T-cell (primary cell): ENCODE measurements around the gene TKT. TPM values are rescaled to one million over a fixed set of nuclear protein-coding genes. Genes with fewer than 3 reads are reported as not detected.

Experiments
- ATAC-seq, 4 experiments: fragments of 200-7000 bp in 3 of 4; fragments of 150-1000 bp in 1 of 4; cut with Tn5 transposase; replicated peaks in 1 of 4; 1 replicate in 3 of 4; 2 replicates in 1 of 4; pipeline ENCODE4 v1.10.0; 2021; ENCODE audit warnings: moderate library complexity in 3 of 4, mild to moderate bottlenecking in 2 of 4, moderate number of reproducible peaks in 1 of 4
- CTCF ChIA-PET, 2 donors: fragments of 300-600 bp; sonication (Branson Sonifier 250); formaldehyde crosslinking; loops; one replicate each; lab custom pipeline; 2022; ENCODE audit warnings: antibody characterized with exemption in 2 of 2; lab: Charles Lee
- POLR2A ChIA-PET, 2 donors: fragments of 300-600 bp; sonication (Branson Sonifier 250); formaldehyde crosslinking; loops; one replicate each; lab custom pipeline; 2022; ENCODE audit warnings: antibody characterized with exemption in 2 of 2; lab: Charles Lee
- DNase-seq, 35 experiments: peaks; one replicate each; pipeline versions ENCODE4 v3.0.0 to v3.0.0-alpha.2; 2013 to 2023
- H3K27ac ChIP-seq: one replicate; pipeline ENCODE4 v1.5.1; 2013; ENCODE audit warnings: low read length
- H3K27me3 ChIP-seq, 2 experiments: replicated peaks in 1 of 2; 1 replicate in 1 of 2; 2 replicates in 1 of 2; pipeline versions ENCODE4 v1.6.1 to v1.7.0; 2013; ENCODE audit warnings: low read length in 1 of 2, mixed read lengths in 1 of 2; ENCODE audit not compliant: control insufficient read depth in 2 of 2, insufficient read depth in 2 of 2; ENCODE audit errors: extremely low read depth in 1 of 2
- H3K36me3 ChIP-seq, 2 donors: 1 replicate in 1 of 2; 2 replicates in 1 of 2; pipeline versions ENCODE4 v1.6.1 to v1.7.0; 2013; ENCODE audit warnings: low read length in 1 of 2; ENCODE audit not compliant: control insufficient read depth in 2 of 2, insufficient read depth in 1 of 2; ENCODE audit errors: extremely low read depth in 1 of 2
- H3K4me1 ChIP-seq, 2 experiments: 1 replicate in 1 of 2; 2 replicates in 1 of 2; pipeline versions ENCODE4 v1.6.1 to v1.7.0; 2013; ENCODE audit warnings: low read length in 2 of 2, mixed read lengths in 1 of 2; ENCODE audit not compliant: insufficient read depth in 2 of 2, control insufficient read depth in 1 of 2; ENCODE audit errors: extremely low read depth in 1 of 2
- H3K4me3 ChIP-seq, 2 donors: 1 replicate in 1 of 2; 2 replicates in 1 of 2; pipeline versions ENCODE4 v1.5.1 to v1.7.0; 2013; ENCODE audit warnings: mild to moderate bottlenecking in 2 of 2, low read length in 1 of 2, moderate library complexity in 1 of 2; ENCODE audit not compliant: control insufficient read depth in 1 of 2; ENCODE audit errors: extremely low read depth in 1 of 2
- H3K9me3 ChIP-seq: 2 replicates; pipeline ENCODE4 v1.7.0; 2013
- H3K27ac Mint-ChIP-seq, 2 donors: one replicate each; pipeline ENCODE4 v1.8.0; 2020 to 2021; ENCODE audit warnings: mild to moderate bottlenecking in 2 of 2, mixed read lengths in 2 of 2
- H3K27me3 Mint-ChIP-seq, 2 donors: one replicate each; pipeline ENCODE4 v1.8.0; 2021 to 2022; ENCODE audit warnings: mixed read lengths in 2 of 2
- H3K36me3 Mint-ChIP-seq: one replicate; pipeline ENCODE4 v1.8.0; 2021; ENCODE audit warnings: mixed read lengths
- H3K4me1 Mint-ChIP-seq, 3 donors: one replicate each; pipeline ENCODE4 v1.8.0; 2020 to 2022; ENCODE audit warnings: mixed read lengths in 3 of 3, mild to moderate bottlenecking in 1 of 3
- H3K4me3 Mint-ChIP-seq, 3 donors: one replicate each; pipeline ENCODE4 v1.8.0; 2020 to 2022; ENCODE audit warnings: mild to moderate bottlenecking in 3 of 3, mixed read lengths in 3 of 3, moderate library complexity in 3 of 3
- H3K9me3 Mint-ChIP-seq, 3 donors: one replicate each; pipeline ENCODE4 v1.8.0; 2020 to 2022; ENCODE audit warnings: mixed read lengths in 3 of 3
- WGBS: methylation state at CpG from one replicate; pipeline ENCODE4 v1.1.5; 2013; ENCODE audit warnings: missing lambda C conversion rate; ENCODE audit not compliant: insufficient coverage; 5-methylcytosine and 5-hydroxymethylcytosine counted together
- total RNA-seq, 35 experiments: library from RNA in 6 of 35; stranded (reverse) in 6 of 35; fragments of 120-200 nt in 1 of 35; gene quantifications; one replicate each; pipeline versions ENCODE4 v1.2.1 to v1.2.4 and lab custom pipeline; 2013 to 2026

The TKT gene
- total RNA-seq, 5 donors from 2014 or later (not counting 1 experiment from before 2014, with no cell fraction given), result 98.2 to 139 (median 118) TPM

- H3K27me3 Mint-ChIP-seq, result no peaks in the 10 kb centered on the region
- CTCF ChIA-PET, result no interaction called here
Measured at GRCh38 chr3:53175613-53176540, 79.9 kb downstream of the TKT start.

More at GRCh38 chr3:53175613-53176540, 79.9 kb downstream of the TKT start:
- H3K27ac Mint-ChIP-seq, result no peak overlapping the region
- no peak for ATAC-seq
- POLR2A ChIA-PET, result interaction anchor here in 1 of 2 donors (0.6 kb wide), 1 partner anchor 30 kb away, joined by 5 read pairs; no protein-coding TSS in a partner anchor
- H3K4me3 Mint-ChIP-seq, result no peak overlapping the region
- WGBS, result 89% methylated on average over 9 of the region's 9 CpGs
- peaks cover 0 to 8% of the 10 kb centered on the region in 2 experiments for H3K4me1 ChIP-seq
- H3K27me3 ChIP-seq, result no peaks in the 10 kb centered on the region
- no peak overlapping the region for H3K27ac ChIP-seq
- H3K36me3 ChIP-seq, result peaks cover 3 to 26% of the 10 kb centered on the region in 2 donors
- no peaks in the 10 kb centered on the region for H3K9me3 ChIP-seq
- no peaks in the 10 kb centered on the region for H3K9me3 Mint-ChIP-seq
- H3K4me1 Mint-ChIP-seq, result peaks cover 11 to 20% (median 17%) of the 10 kb centered on the region in 3 donors
- no peak for DNase-seq
- H3K36me3 Mint-ChIP-seq, result peaks cover 15% of the 10 kb centered on the region
- no peak overlapping the region for H3K4me3 ChIP-seq

Other genes starting within 250 kb of the TKT start
- gene SFMBT1, start 209.9 kb downstream of the TKT start, total RNA-seq, result 10 to 100 TPM; 30.3 to 42.7 (median 37.7) TPM
- 10 to 100 TPM; 14.4 to 27.8 (median 26.6) TPM for gene RFT1, start 125.6 kb downstream of the TKT start, total RNA-seq
- gene PRKCD, start 94.8 kb downstream of the TKT start, total RNA-seq, result 10 to 100 TPM; 15.3 to 23.3 (median 19.2) TPM
- gene DCP1A, start 91.5 kb upstream of the TKT start, total RNA-seq, result 10 to 100 TPM; 32.2 to 44.2 (median 39.7) TPM
- under 1 TPM in 4 of 5 donors, not detected in 1; 0.09 to 0.47 (median 0.34) TPM for gene CACNA1D, start 238.6 kb upstream of the TKT start, total RNA-seq